ENCODE results near the gene NYAP1.

GRCh38 chr7:100477871-100478267, 5.9 kb upstream of the NYAP1 start:
- TF ChIP-seq CTCF (conservative IDR thresholded peaks at IDR 0.05), result no peak
- no peak for TF ChIP-seq ZFX (IDR thresholded peaks at IDR 0.05)

All from C4-2B (cell line).